IMR-90 (cell line): ENCODE results near the gene MYBPHL. TPM values are rescaled to one million over a fixed set of nuclear protein-coding genes. Genes with fewer than 3 reads are reported as not detected.

Source experiments
- ATAC-seq: fragments of 200-7000 bp; cut with Tn5 transposase; 2 replicates; pipeline ENCODE4 v1.9.1; 2020; ENCODE audit warnings: low read depth, mild to moderate bottlenecking, moderate library complexity
- BruUV-seq: library from RNA; stranded (reverse); fragments of 400-500 nt; replicated peaks from 2 replicates; lab custom pipeline; 2021; lab: Mats Ljungman, UMichigan
- CTCF ChIA-PET: fragments of 300-600 bp; formaldehyde crosslinking; extraction: SDS; loops from one replicate; lab custom pipeline; 2021; ENCODE audit warnings: antibody characterized with exemption; lab: Yijun Ruan, JAX
- POLR2A ChIA-PET: fragments of 300-600 bp; sonication (Branson Sonifier 250); formaldehyde crosslinking; loops from one replicate; lab custom pipeline; 2022; ENCODE audit warnings: antibody characterized with exemption; ENCODE audit not compliant: unreplicated experiment; lab: Charles Lee
- DNase-seq: peaks from one replicate; pipeline ENCODE4 v3.0.0; 2013
- H2AFZ ChIP-seq: replicated peaks from 2 replicates; pipeline ENCODE3; 2013; ENCODE audit warnings: low read length, mild to moderate bottlenecking; ENCODE audit not compliant: poor library complexity
- H2AK5ac ChIP-seq: 2 replicates; pipeline ENCODE4 v1.6.1; 2013; ENCODE audit warnings: low read depth, low read length, inconsistent platforms
- H2AK9ac ChIP-seq: replicated peaks from 2 replicates; pipeline ENCODE3; 2013; ENCODE audit warnings: mild to moderate bottlenecking, low read depth, low read length, moderate library complexity; ENCODE audit not compliant: poor library complexity
- H2BK120ac ChIP-seq: 2 replicates; pipeline ENCODE4 v1.6.1; 2013; ENCODE audit warnings: low read depth, low read length, inconsistent platforms
- H2BK15ac ChIP-seq: 3 replicates; pipeline ENCODE4 v1.6.1; 2013; ENCODE audit warnings: low read depth, low read length, inconsistent platforms
- H2BK20ac ChIP-seq: 2 replicates; pipeline ENCODE4 v1.6.1; 2013; ENCODE audit warnings: low read depth, mild to moderate bottlenecking, inconsistent platforms, low read length, moderate library complexity
- H2BK5ac ChIP-seq: 2 replicates; pipeline ENCODE4 v1.6.1; 2013; ENCODE audit warnings: mild to moderate bottlenecking, low read depth, low read length, inconsistent platforms; ENCODE audit not compliant: poor library complexity, severe bottlenecking
- H3K14ac ChIP-seq: replicated peaks from 2 replicates; pipeline ENCODE4 v1.6.1; 2013; ENCODE audit warnings: low read depth, low read length, inconsistent platforms
- H3K18ac ChIP-seq: 2 replicates; pipeline ENCODE4 v1.6.1; 2013; ENCODE audit warnings: low read depth, low read length, control low read depth
- H3K23ac ChIP-seq: 2 replicates; pipeline ENCODE4 v1.6.1; 2013; ENCODE audit warnings: low read depth, low read length, inconsistent platforms
- H3K27ac ChIP-seq: 2 replicates; pipeline ENCODE4 v1.5.1; 2013; ENCODE audit warnings: mild to moderate bottlenecking, control low read depth, low read length; ENCODE audit not compliant: insufficient read depth
- H3K27me3 ChIP-seq: 2 replicates; pipeline ENCODE4 v1.6.1; 2013; ENCODE audit warnings: low read length; ENCODE audit not compliant: control insufficient read depth, insufficient read depth
- H3K36me3 ChIP-seq: 2 replicates; pipeline ENCODE4 v1.6.1; 2013; ENCODE audit warnings: low read length, mixed read lengths; ENCODE audit not compliant: control insufficient read depth, insufficient read depth
- H3K4ac ChIP-seq: 2 replicates; pipeline ENCODE4 v1.6.1; 2013; ENCODE audit warnings: low read depth, low read length, inconsistent platforms
- H3K4me1 ChIP-seq: 2 replicates; pipeline ENCODE4 v1.6.1; 2013; ENCODE audit warnings: low read length, mixed read lengths; ENCODE audit not compliant: control insufficient read depth, insufficient read depth
- H3K4me2 ChIP-seq: 2 replicates; pipeline ENCODE4 v1.6.1; 2013; ENCODE audit warnings: low read depth, mild to moderate bottlenecking, control low read depth, low read length, moderate library complexity
- H3K4me3 ChIP-seq: 2 replicates; pipeline ENCODE4 v1.5.1; 2013; ENCODE audit warnings: low read depth, mild to moderate bottlenecking, control low read depth, low read length, moderate library complexity; ENCODE audit not compliant: insufficient read depth
- H3K56ac ChIP-seq: 2 replicates; pipeline ENCODE4 v1.6.1; 2013; ENCODE audit warnings: low read length, inconsistent platforms; ENCODE audit not compliant: insufficient read depth; ENCODE audit errors: extremely low read depth
- H3K79me1 ChIP-seq, 2 experiments: 2 replicates each; pipeline ENCODE4 v1.6.1; 2013; ENCODE audit warnings: low read length in 2 of 2, inconsistent platforms in 1 of 2, low read depth in 1 of 2
- H3K9ac ChIP-seq: 2 replicates; pipeline ENCODE4 v1.6.1; 2013; ENCODE audit warnings: low read depth, low read length, control low read depth
- H3K9me1 ChIP-seq: 2 replicates; pipeline ENCODE4 v1.6.1; 2013; ENCODE audit warnings: low read length, inconsistent platforms; ENCODE audit not compliant: insufficient read depth
- H3K9me3 ChIP-seq: 2 replicates; pipeline ENCODE4 v1.6.1; 2013; ENCODE audit warnings: low read length; ENCODE audit not compliant: control insufficient read depth, insufficient read depth
- H4K20me1 ChIP-seq: 2 replicates; pipeline ENCODE4 v1.6.1; 2013; ENCODE audit warnings: low read length, inconsistent platforms; ENCODE audit not compliant: insufficient read depth
- H4K5ac ChIP-seq: 2 replicates; pipeline ENCODE4 v1.6.1; 2013; ENCODE audit warnings: mild to moderate bottlenecking, low read depth, low read length, control low read depth
- H4K8ac ChIP-seq, 2 experiments: 2 replicates each; pipeline ENCODE4 v1.6.1; 2013; ENCODE audit warnings: low read depth in 2 of 2, low read length in 2 of 2, control low read depth in 1 of 2, inconsistent platforms in 1 of 2
- H4K91ac ChIP-seq: 2 replicates; pipeline ENCODE4 v1.6.1; 2013; ENCODE audit warnings: low read depth, low read length, inconsistent platforms; ENCODE audit not compliant: insufficient read depth
- SMC3 ChIP-seq: fragments of 150-350 bp; IDR thresholded peaks from 2 replicates; pipeline ENCODE4 v1.6.1; 2016; ENCODE audit warnings: low read depth, mild to moderate bottlenecking, antibody characterized with exemption, low read length, moderate library complexity
- WGBS, 2 experiments: methylation state at CpG; one replicate each; pipeline versions ENCODE4 v1.1.5 to v1.1.7; 2013; ENCODE audit warnings: missing lambda C conversion rate in 2 of 2; ENCODE audit not compliant: insufficient read length in 1 of 2; ENCODE audit errors: extremely low coverage in 2 of 2; 5-methylcytosine and 5-hydroxymethylcytosine counted together
- dilution Hi-C: fragments of 300-500 bp; cut with HindIII; formaldehyde crosslinking; loops from one replicate; pipeline ENCODE4 v1.14.3; 2018; ENCODE audit warnings: low sequenced_read_pairs; ENCODE audit not compliant: unreplicated experiment
- in situ Hi-C: fragments of 300-500 bp; cut with MboI; formaldehyde crosslinking; loops from 3 replicates; pipeline ENCODE4 v1.14.3; 2019; ENCODE audit warnings: low sequenced_read_pairs, inconsistent platforms, mixed read lengths
- intact Hi-C: fragments of 100-400 bp; cut with micrococcal nuclease; formaldehyde crosslinking; loops from 2 replicates; pipeline ENCODE4 v1.10.0; 2022
- polyA plus RNA-seq, 3 experiments: library from polyadenylated mRNA; depleted of rRNA; stranded (reverse); fragments of >200 nt; gene quantifications; 2 replicates each; pipeline ENCODE4 v1.2.3, GENCODE V29; 2012; ENCODE audit warnings: low replicate concordance in 1 of 3
- total RNA-seq: library from RNA; depleted of rRNA; stranded (reverse); fragments of >200 nt; gene quantifications from 2 replicates; pipeline ENCODE4 v1.2.3, GENCODE V29; 2012

Gene MYBPHL
- total and polyA plus RNA-seq, 2 of the 4 experiments (the other 2 are of a cell fraction): 0.07 TPM; not detected in 1

- Histone ChIP-seq H3K4me1 (peaks cover 6% of the 10 kb centered on the region), H3K9ac (no peak overlapping the region), H4K91ac (no peak overlapping the region), H3K4me3 (no peak overlapping the region), H2AFZ (no peak overlapping the region), H3K27ac (no peak overlapping the region), H3K27me3 (no peaks in the 10 kb centered on the region), H2AK5ac (no peak overlapping the region), H3K4me2 (no peak overlapping the region), H3K9me3 (no peaks in the 10 kb centered on the region), H2BK120ac (no peak overlapping the region), H3K23ac (no peak overlapping the region), H3K14ac (no peak overlapping the region), H3K79me1 (peaks cover 11 to 20% of the 10 kb centered on the region in 2 experiments; a peak in 3 of 4 replicates), H2BK20ac (no peak overlapping the region), H4K5ac (no peak overlapping the region), H3K4ac (no peak overlapping the region), H3K9me1 (no peaks in the 10 kb centered on the region; the same call in none of the 2 replicates), H3K36me3 (peaks cover 12% of the 10 kb centered on the region), H4K8ac (no peak overlapping the region), H3K18ac (no peak overlapping the region), H3K56ac (no peak overlapping the region), H4K20me1 (no peaks in the 10 kb centered on the region), H2BK5ac (no peak overlapping the region), H2BK15ac (no peak overlapping the region), H2AK9ac (no peak overlapping the region)
- WGBS, 2 experiments: no CpG with 5 or more reads among the region's 3 CpGs
- BruUV-seq: no TSS peak
- in situ Hi-C loops (no loop called here), dilution Hi-C loops (no loop called here), intact Hi-C loops (loop anchor here (5.0 kb wide), 1 partner anchor 43 kb away; no protein-coding TSS in a partner anchor)
- no peak for TF ChIP-seq SMC3
- ChIA-PET CTCF (interaction anchor here (1.1 kb wide), 1 partner anchor 17 kb away, joined by 9 read pairs; no protein-coding TSS in a partner anchor), POLR2A (no interaction called here)
- DNase-seq (no peak), ATAC-seq (no peak)
These were observed 48.1 kb upstream of the MYBPHL start for GRCh38 chr1:109354929-109355328.
